Hepatocyte (in vitro differentiated cells): ENCODE results near the gene MEPE.

Experiments
- CTCF ChIP-seq: fragments of 200-600 bp; sonication (generic); IDR thresholded peaks from 2 replicates; pipeline ENCODE4 v1.5.1; 2016; ENCODE audit warnings: antibody characterized with exemption, mild to moderate bottlenecking; ENCODE audit not compliant: poor library complexity
- EZH2 ChIP-seq: fragments of 200-600 bp; sonication (generic); IDR thresholded peaks from 2 replicates; pipeline ENCODE4 v1.6.1; 2016; ENCODE audit warnings: antibody characterized with exemption, mild to moderate bottlenecking, borderline replicate concordance
- EZH2phosphoT487 ChIP-seq: fragments of 200-600 bp; sonication (generic); IDR thresholded peaks from one replicate; pipeline ENCODE4 v1.6.1; 2018; ENCODE audit warnings: antibody characterized with exemption, mild to moderate bottlenecking, low read depth, moderate library complexity; ENCODE audit not compliant: unreplicated experiment, severe bottlenecking

- TF ChIP-seq CTCF (no peak), EZH2 (no peak), EZH2phosphoT487 (no peak)
Measured at GRCh38 chr4:87865960-87866598, 33.3 kb downstream of the MEPE start.
